HG02970 (cell line): ENCODE measurements around the gene CCL7.

Experiments used
- ATAC-seq: cut with Tn5 transposase; IDR thresholded peaks from one replicate; pipeline ENCODE4 v1.9.1; 2021; ENCODE audit warnings: mild to moderate bottlenecking, moderate library complexity, moderate number of reproducible peaks; ENCODE audit not compliant: unreplicated experiment, low FRiP score

Gene CCL7

DNA sequence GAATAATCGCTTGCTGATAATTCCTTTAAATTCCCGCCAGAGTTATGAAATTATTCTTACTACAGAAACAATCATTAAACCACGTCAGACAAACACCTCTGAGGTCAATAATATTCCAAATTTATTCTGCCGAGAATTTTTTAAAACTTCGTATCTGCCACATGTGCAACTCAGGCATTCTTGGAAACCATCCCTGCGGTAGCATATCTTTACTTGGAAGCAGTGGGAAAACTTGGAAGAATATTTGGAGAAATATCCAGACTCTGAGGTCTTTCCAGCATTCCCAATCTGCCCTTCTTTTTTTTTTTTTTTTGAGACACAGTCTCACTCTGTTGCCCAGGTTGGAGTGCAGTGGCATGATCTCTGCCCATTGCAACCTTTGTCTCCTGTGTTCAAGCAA is 13.6 kb downstream of the CCL7 start:
- ATAC-seq = no peak

GRCh38 chr17:34285286-34285792 is 15.3 kb downstream of the CCL7 start, which contains the start of gene CCL11:
TSS of gene CCL11 (plus strand) at chr17:34285742. CDS start at chr17:34285809, 67 bp downstream.
- ATAC-seq = no peak

- no peak for ATAC-seq
Observed at GRCh38 chr17:34287875-34288274, 17.9 kb downstream of the CCL7 start.

DNA sequence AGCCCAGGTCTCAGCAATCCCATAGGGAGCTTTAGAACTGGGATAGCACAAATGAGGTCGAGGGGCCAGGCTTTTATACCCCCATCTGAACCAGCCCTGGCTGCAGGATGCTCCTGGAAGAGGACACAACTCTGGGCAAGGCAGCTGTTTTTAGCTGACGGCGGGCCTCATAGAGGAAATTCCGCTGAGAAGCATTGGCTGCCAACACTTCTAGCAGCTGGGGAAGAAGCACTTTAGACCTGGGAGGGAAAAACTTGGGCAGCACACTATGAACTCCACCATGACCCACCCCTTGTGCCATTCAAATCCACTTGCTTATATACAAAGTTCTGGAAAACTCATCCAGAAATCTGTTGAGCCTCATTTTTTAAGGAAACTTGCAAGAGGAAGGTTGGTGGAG is 20.6 kb downstream of the CCL7 start:
- ATAC-seq = no peak

DNA sequence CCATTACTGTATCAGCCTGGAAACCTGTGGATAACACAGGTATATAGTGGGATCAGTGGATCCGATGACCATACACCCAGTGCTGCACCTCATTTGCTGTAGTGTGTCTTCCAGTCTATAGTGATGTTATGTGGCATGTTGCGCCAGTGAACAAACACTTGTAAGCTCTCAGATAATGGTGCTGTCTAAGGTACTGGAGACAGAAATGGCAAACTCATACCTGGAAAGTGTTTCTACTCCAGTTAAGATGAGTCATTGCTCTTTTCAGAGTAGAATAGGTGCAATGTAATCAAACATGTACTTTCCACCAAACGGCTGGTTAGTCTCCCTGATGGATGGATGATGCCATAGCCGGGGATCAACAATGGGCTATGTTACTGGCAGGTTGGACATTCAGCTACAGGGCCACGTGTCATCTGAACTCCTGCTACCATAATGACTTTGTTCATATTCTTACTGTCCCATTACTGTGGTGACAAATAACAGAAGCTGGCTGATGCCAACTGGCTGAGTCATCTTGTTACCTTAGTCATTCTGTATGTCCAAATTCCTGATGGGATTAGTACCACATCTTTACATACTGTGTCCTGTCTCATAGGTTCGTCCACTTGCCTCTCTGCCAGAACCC is 21.8 kb downstream of the CCL7 start:
- no peak for ATAC-seq

DNA sequence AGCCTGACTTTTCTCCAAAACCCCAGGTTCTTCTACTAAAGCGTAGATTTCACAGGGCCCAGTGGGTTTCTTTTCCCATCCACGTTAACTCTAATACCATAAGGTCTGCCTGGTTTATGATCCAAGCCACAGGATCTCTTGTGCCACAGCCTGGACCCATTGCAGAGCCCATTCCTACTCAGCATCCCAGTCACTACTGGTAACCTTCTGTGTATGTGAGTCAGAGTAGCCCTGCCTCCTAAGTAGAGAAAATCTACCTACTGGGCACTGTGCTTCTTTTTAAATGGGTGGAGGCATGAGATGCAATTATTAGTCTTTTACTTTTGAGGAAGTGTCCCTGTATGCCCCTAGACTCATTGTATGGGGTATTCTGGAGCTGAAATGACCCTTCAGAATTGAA is 29.0 kb downstream of the CCL7 start:
- ATAC-seq = no peak

DNA sequence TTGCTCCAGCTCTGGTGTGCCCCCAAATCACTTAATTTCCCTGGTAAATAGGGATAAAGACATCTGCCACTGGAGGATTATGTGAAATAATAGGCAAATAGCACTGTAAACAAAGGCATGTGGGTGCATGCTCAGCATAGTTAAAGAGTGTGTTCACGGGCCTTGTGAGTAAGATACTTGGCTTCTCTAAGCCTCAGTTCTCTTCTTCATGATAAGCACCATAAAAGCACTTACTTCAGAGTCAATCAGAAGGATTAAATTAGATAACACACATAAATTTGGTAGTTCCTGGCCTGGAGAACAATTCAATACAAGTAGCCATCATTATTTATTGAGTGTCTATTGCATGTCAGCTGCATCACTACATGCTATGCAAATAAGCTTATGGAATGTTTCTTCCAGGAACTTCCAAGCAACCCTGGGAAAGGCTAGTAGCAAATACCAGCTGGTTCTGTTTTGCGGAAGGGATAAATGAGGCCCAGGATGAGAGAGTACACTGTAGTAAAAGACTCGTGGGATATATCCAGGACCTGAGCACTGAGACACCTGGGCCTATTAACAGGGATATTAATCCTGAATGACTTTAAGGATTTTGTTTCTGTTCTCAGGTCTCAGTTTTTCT is 30.0 kb downstream of the CCL7 start:
- ATAC-seq = no peak

- ATAC-seq = no peak
Observed at GRCh38 chr17:34300652-34301370, 30.8 kb downstream of the CCL7 start.

DNA sequence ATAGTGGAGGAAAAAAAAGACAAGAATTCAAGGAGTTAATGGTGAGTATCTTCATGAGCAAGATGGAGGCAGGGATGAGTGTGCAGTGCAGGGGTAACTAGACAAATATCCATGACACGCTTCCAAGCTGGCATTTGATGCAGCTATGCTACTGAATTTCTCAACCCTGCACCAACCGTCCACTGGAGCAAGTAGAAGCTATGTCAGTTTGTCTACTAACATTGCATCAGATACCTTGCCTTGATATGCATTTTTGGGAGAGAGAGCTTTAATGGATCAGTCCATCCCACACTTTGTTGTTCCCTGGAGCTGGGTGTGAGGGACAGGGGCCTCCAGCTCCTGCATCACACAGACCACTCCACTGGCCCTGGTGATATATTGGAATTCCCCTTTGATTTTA is 32.0 kb downstream of the CCL7 start:
- no peak for ATAC-seq

DNA sequence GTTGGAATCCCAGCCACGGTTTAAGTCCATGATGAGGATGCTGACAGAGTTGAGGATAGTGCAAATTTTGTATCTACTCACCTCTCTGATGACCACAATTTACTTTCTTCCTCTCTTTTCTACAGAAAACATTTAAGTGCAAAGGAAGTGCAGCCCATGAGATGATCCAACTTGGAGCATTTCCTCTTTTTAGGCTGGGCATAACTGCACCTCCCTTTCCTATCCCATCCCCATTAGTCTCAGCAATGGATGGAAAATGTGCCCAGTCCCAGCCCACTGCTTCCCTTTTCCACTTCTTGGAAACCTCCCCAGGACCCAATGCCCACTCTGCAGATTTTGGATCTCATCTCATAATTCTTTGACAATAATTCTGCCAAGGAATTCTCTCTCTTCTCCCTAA is 32.6 kb downstream of the CCL7 start:
- ATAC-seq = no peak

DNA sequence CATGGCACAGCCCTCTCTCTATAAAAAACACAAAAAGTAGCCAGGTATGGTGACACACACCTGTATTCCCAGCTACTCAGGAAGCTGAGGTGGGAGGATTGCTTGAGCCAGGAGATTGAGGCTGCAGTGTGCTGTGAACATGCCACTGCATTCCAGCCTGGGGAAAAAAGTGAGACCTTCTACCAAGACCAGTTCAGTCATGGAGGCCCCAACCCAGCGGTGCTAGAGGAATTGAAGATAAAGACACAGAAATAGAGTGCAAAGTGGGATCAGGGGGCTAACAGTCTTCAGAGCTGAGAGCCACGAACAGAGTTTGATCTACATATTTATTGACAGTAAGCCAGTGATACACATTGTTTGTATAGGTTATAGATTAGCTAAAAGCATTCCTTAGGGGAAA is 33.6 kb downstream of the CCL7 start:
- ATAC-seq = no peak

GRCh38 chr17:34305061-34305460 is 35.0 kb downstream of the CCL7 start:
- no peak for ATAC-seq

GRCh38 chr17:34305606-34306005 is 35.6 kb downstream of the CCL7 start:
- no peak for ATAC-seq

- no peak for ATAC-seq
Observed at GRCh38 chr17:34306466-34306865, 36.4 kb downstream of the CCL7 start.

DNA sequence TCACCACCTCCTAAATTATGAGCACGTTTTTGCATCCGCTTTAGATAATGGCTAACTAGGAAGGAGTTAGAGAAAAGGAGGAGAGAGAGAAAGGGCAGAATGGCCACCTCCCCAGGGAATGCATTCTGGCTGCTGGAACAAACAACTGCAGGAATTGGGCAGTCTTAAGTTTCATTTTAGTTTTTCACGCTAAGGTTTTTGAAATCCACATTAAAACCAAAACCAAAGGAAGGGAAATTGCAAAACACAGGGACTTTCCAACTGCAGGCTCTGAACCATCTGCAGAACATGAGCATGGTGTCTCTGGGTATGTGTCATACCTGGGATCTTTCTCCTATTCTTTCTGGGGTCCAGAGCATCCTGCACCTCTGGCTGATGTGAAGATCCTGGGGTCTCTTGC is 37.1 kb downstream of the CCL7 start:
- ATAC-seq = no peak

DNA sequence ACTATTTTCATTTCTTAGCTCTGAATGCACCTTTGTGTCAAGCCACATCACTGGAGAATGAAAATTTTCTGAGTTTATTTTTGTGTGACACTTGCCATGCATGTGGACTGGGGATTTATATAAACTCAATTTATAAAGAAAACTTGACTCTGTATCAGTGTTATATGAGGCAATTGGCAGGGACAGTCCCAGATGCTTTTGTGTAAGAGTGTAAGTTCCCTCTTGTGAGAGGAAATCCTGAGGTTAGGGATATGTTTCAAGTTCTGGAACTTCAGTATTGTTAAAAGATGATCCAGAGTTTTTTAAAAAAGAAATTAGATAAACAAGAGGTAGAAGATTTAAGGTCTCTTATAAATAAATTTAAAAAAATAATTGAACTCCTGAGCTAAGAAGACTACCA is 38.4 kb downstream of the CCL7 start:
- no peak for ATAC-seq

DNA sequence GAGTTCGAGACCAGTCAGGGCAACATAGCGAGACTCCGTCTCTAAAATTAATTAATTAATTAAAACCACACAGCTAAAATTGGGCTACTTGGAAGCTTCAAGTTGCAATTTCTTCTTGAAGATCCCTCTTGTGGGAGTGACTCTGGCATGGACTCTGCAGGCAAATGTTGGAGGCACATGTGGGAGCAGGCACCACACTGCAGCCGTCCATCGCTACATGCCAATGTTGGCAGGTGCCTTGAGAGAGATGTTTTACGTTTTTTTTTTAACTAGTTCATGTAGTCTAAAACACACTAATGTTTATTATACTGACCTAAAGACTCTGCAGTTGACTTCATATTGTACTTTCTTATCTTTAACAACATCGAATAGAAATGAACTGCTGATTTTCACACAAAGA is 41.3 kb downstream of the CCL7 start:
- no peak for ATAC-seq

DNA sequence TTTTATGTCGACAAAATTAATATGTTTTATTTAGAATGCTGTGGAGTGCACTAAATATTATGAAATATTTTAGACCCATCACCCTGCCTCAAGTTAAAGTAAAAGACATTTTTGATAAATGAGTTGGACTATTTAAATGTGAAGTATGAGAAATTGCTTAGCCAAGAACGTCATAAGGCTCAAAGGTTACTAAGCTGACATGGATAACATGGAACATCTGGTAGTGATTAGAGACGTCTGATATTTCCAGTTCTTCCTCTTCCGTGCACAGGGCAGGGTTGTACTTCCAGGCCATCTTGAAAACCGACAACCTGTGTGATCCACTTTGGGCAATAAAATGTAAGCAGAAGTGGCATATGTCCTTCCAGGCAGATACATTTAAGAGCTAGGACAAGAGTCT is 42.1 kb downstream of the CCL7 start:
- no peak for ATAC-seq

DNA sequence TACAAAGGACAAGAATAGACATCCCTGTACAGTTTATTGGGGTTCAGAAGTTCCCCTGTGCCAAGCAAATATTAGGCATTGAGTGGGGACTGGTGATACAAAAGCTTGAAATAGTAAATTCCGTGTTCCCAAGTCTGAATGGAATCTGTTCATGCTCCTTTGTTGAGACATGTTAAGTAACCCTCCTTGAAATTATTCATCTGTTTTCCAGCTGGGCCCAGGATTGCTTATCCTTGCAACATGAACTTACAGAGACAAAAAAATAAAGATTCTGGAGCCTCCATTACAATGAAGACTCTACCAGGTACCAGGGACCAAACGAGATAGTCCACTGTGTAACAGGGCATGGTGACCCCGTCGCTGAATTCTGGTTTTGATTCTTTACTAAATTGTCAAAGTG is 43.1 kb downstream of the CCL7 start:
- no peak for ATAC-seq

DNA sequence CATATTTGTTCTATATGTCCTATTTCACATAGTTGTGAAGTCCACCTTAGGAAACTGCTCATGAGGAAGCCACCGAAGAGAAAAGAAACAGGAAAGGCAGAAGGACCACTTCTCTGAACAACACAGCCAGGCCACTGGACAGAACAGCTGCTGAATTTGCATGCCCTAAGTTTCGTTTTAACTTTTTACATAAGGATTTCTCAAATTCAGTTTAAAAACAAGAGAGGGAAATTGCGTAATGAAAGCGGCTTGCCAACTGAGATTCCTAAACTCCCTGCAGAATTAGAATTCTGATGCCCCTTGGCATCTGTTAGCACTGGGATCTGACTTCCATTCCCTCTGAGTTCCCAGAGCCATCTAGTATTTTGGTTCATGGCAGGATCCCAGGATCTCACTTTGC is 44.3 kb downstream of the CCL7 start:
- ATAC-seq = no peak

- ATAC-seq = no peak
Observed at GRCh38 chr17:34318474-34318873, 48.5 kb downstream of the CCL7 start.

GRCh38 chr17:34319039-34319483 is 49.0 kb downstream of the CCL7 start, which contains the start of gene CCL8:
TSS of gene CCL8 (plus strand) at chr17:34319435. CDS start at chr17:34319502, 67 bp downstream.
- ATAC-seq = no peak
